NT2/D1 (cell line): ENCODE results near the gene GGNBP2.

Experiments
- SUZ12 ChIP-seq: IDR thresholded peaks from 2 replicates; pipeline ENCODE4 v1.6.1; 2011; ENCODE audit not compliant: insufficient read length, insufficient read depth; ENCODE audit errors: extremely low read depth
- ZNF274 ChIP-seq: IDR thresholded peaks from 2 replicates; pipeline ENCODE4 v1.6.1; 2011; ENCODE audit warnings: mild to moderate bottlenecking, low read depth, low read length

- TF ChIP-seq SUZ12 (no peak), ZNF274 (no peak)
Observed at GRCh38 chr17:36506831-36507230, 37.9 kb upstream of the GGNBP2 start.
